HepG2 (cell line): Measurements from ENCODE around the gene PPP1R12B. TPM values are rescaled to one million over a fixed set of nuclear protein-coding genes. Genes with fewer than 3 reads are reported as not detected.
A peak's percentile ranks its signal among the peaks of the same experiment; 100 is the strongest.

Experiments
- ADNP ChIP-seq: sonication (generic); formaldehyde crosslinking; IDR thresholded peaks from 2 replicates; pipeline ENCODE4 v1.4.0; 2020; ENCODE audit warnings: missing genetic modification reagents
- ARID5B ChIP-seq: IDR thresholded peaks from 2 replicates; pipeline ENCODE4 v1.4.0; 2020; ENCODE audit warnings: mild to moderate bottlenecking, missing genetic modification reagents
- ATF1 ChIP-seq: IDR thresholded peaks from 2 replicates; pipeline ENCODE4 v1.6.1; 2016; ENCODE audit warnings: mild to moderate bottlenecking, control low read depth
- IKZF5 ChIP-seq: IDR thresholded peaks from 2 replicates; pipeline ENCODE4 v1.6.1; 2018; ENCODE audit warnings: missing genetic modification reagents, mild to moderate bottlenecking, missing compliant biosample characterization
- IRF1 ChIP-seq: sonication (generic); formaldehyde crosslinking; IDR thresholded peaks from 2 replicates; pipeline ENCODE4 v1.4.0; 2020; ENCODE audit warnings: low read depth, mild to moderate bottlenecking, missing genetic modification reagents
- LBX2 ChIP-seq: sonication (generic); formaldehyde crosslinking; IDR thresholded peaks from 2 replicates; pipeline ENCODE4 v1.5.0; 2020; ENCODE audit warnings: missing genetic modification reagents, mild to moderate bottlenecking, borderline replicate concordance
- MLLT10 ChIP-seq: sonication (generic); formaldehyde crosslinking; IDR thresholded peaks from 2 replicates; pipeline ENCODE4 v1.4.0; 2020; ENCODE audit warnings: missing genetic modification reagents
- NR2F6 ChIP-seq, 2 experiments: IDR thresholded peaks; 2 replicates each; pipeline ENCODE4 v1.6.1; 2016; ENCODE audit warnings: antibody characterized with exemption in 1 of 2, mild to moderate bottlenecking in 1 of 2
- RBAK ChIP-seq: sonication (generic); formaldehyde crosslinking; IDR thresholded peaks from 2 replicates; pipeline ENCODE4 v1.5.1; 2020; ENCODE audit warnings: mild to moderate bottlenecking, missing genetic modification reagents
- SAP130 ChIP-seq: IDR thresholded peaks from 2 replicates; pipeline ENCODE4 v1.6.1; 2016; ENCODE audit warnings: low read depth
- SMAD3 ChIP-seq: sonication (generic); formaldehyde crosslinking; IDR thresholded peaks from 2 replicates; pipeline ENCODE4 v1.4.0; 2020; ENCODE audit warnings: missing genetic modification reagents
- SOX6 ChIP-seq, 2 experiments: fragments of 450-650 bp in 1 of 2; sonication (generic) in 1 of 2; formaldehyde crosslinking in 1 of 2; IDR thresholded peaks; 2 replicates each; pipeline versions ENCODE4 v1.4.0 to v1.6.1; 2017 to 2020; ENCODE audit warnings: antibody characterized with exemption in 1 of 2, mild to moderate bottlenecking in 1 of 2, missing genetic modification reagents in 1 of 2
- TARDBP ChIP-seq: sonication (generic); formaldehyde crosslinking; IDR thresholded peaks from 2 replicates; pipeline ENCODE4 v1.8.0; 2022; ENCODE audit warnings: mild to moderate bottlenecking, missing genetic modification reagents
- TEAD3 ChIP-seq: optimal IDR thresholded peaks from 2 replicates; pipeline ENCODE3; 2016; ENCODE audit warnings: borderline replicate concordance
- U2AF1 ChIP-seq: fragments of 200-400 bp; formaldehyde crosslinking; optimal IDR thresholded peaks from 2 replicates; pipeline ENCODE3; 2017; ENCODE audit warnings: mild to moderate bottlenecking, low read depth, low read length
- ZNF281 ChIP-seq: sonication (generic); formaldehyde crosslinking; IDR thresholded peaks from 2 replicates; pipeline ENCODE4 v1.4.0; 2020; ENCODE audit warnings: missing genetic modification reagents, borderline replicate concordance
- ZNF343 ChIP-seq: sonication (generic); formaldehyde crosslinking; IDR thresholded peaks from 2 replicates; pipeline ENCODE4 v1.4.0; 2020; ENCODE audit warnings: mild to moderate bottlenecking, missing genetic modification reagents
- ZNF503 ChIP-seq: sonication (generic); formaldehyde crosslinking; IDR thresholded peaks from 2 replicates; pipeline ENCODE4 v1.4.0; 2020; ENCODE audit warnings: missing genetic modification reagents
- polyA plus RNA-seq, 8 experiments: library from polyadenylated mRNA; depleted of rRNA in 3 of 8; stranded (reverse) in 7 of 8; unstranded in 1 of 8; fragments of >200 nt; fragmentation: Illumina TruSeq in 4 of 8; extraction: Trizol in 4 of 8; gene quantifications; 2 replicates each; pipeline versions ENCODE4 v1.2.1 to v1.2.3, GENCODE V29; 2011 to 2016; ENCODE audit warnings: low read depth in 4 of 8, missing spikeins in 1 of 8, mixed read lengths in 1 of 8; ENCODE audit not compliant: insufficient read depth in 1 of 8
- total RNA-seq, 5 experiments: library from RNA; depleted of rRNA; stranded (reverse); fragments of >200 nt; fragmentation: Illumina TruSeq; extraction: Trizol; gene quantifications; 2 replicates each; pipeline ENCODE4 v1.2.3, GENCODE V29; 2016; ENCODE audit warnings: low read depth in 1 of 5

Gene PPP1R12B
- total and polyA plus RNA-seq, 2 of the 13 experiments (the other 11 are each of a cell fraction or from before 2014, with no cell fraction given), result 12.0 to 13.6 TPM

- TF ChIP-seq ARID5B (CRISPR knock-in tag), result peak; percentile 49
- TF ChIP-seq SAP130, result peak; percentile 53
- TF ChIP-seq ZNF281 (CRISPR knock-in tag), result peak; percentile 58; the same call in 1 of the 2 replicates
- no peak for TF ChIP-seq SOX6 (IDR thresholded peaks at IDR 0.05)
- TF ChIP-seq SOX6 (CRISPR knock-in tag; IDR thresholded peaks at IDR 0.05), result peak; percentile 86
- TF ChIP-seq TARDBP (CRISPR knock-in tag), result no peak
- no peak for TF ChIP-seq MLLT10 (CRISPR knock-in tag)
- no peak for TF ChIP-seq ATF1 (CRISPR knock-in tag)
- TF ChIP-seq IKZF5 (CRISPR knock-in tag), result 0 out of 2 replicates have a peak, but pooled peaks have one; percentile 32
- no peak for TF ChIP-seq NR2F6 (IDR thresholded peaks at IDR 0.05)
- no peak for TF ChIP-seq NR2F6 (CRISPR knock-in tag; IDR thresholded peaks at IDR 0.05)
- no peak for TF ChIP-seq IRF1 (CRISPR knock-in tag)
- TF ChIP-seq SMAD3 (CRISPR knock-in tag), result no peak
- no peak for TF ChIP-seq RBAK (CRISPR knock-in tag)
- TF ChIP-seq TEAD3 (CRISPR knock-in tag), result peak; percentile 57
- no peak for TF ChIP-seq ZNF343
- no peak for TF ChIP-seq LBX2 (CRISPR knock-in tag)
- no peak for TF ChIP-seq ADNP (CRISPR knock-in tag)
- no peak for TF ChIP-seq U2AF1
- TF ChIP-seq ZNF503, result no peak
Measured at GRCh38 chr1:202576816-202577215, 228.3 kb downstream of the PPP1R12B start (continued).
